Thyroid gland (tissue), 4 donors: Measurements from ENCODE around the gene PSMD8.

Experiments
- POLR2A ChIP-seq, 2 donors: fragments of 450-650 bp; IDR thresholded peaks; one replicate each; pipeline ENCODE4 v1.6.1; 2017; ENCODE audit warnings: antibody characterized with exemption in 2 of 2, mild to moderate bottlenecking in 2 of 2, moderate library complexity in 1 of 2
- TF ChIP-seq, protein P1 (sequence below), 6 experiments: fragments of 200-600 bp in 3 of 6; fragments of 450-650 bp in 3 of 6; sonication (generic) in 3 of 6; IDR thresholded peaks; one replicate each; pipeline ENCODE4 v1.5.1; 2016 to 2019; ENCODE audit warnings: antibody characterized with exemption in 6 of 6, mild to moderate bottlenecking in 2 of 6, inconsistent platforms in 1 of 6, moderate library complexity in 1 of 6

GRCh38 chr19:38401148-38401547, 26.8 kb downstream of the PSMD8 start:
- TF ChIP-seq, protein P1, sequence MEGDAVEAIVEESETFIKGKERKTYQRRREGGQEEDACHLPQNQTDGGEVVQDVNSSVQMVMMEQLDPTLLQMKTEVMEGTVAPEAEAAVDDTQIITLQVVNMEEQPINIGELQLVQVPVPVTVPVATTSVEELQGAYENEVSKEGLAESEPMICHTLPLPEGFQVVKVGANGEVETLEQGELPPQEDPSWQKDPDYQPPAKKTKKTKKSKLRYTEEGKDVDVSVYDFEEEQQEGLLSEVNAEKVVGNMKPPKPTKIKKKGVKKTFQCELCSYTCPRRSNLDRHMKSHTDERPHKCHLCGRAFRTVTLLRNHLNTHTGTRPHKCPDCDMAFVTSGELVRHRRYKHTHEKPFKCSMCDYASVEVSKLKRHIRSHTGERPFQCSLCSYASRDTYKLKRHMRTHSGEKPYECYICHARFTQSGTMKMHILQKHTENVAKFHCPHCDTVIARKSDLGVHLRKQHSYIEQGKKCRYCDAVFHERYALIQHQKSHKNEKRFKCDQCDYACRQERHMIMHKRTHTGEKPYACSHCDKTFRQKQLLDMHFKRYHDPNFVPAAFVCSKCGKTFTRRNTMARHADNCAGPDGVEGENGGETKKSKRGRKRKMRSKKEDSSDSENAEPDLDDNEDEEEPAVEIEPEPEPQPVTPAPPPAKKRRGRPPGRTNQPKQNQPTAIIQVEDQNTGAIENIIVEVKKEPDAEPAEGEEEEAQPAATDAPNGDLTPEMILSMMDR (IDR thresholded peaks at IDR 0.05): no peak
- TF ChIP-seq POLR2A (IDR thresholded peaks at IDR 0.05): no peak
